Pancreas (tissue), 10 donors: Measurements from ENCODE around the gene B3GAT3. TPM values are rescaled to one million over a fixed set of nuclear protein-coding genes. Genes with fewer than 3 reads are reported as not detected.
A peak's percentile ranks its signal among the peaks of the same experiment; 100 is the strongest.

Experiments
- ATAC-seq, 4 donors: fragments of 200-7000 bp; cut with Tn5 transposase; one replicate each; pipeline versions ENCODE4 v1.8.0 to v1.9.1; 2020; ENCODE audit warnings: mild to moderate bottlenecking in 4 of 4, moderate library complexity in 4 of 4
- DNase-seq, 6 donors: peaks; one replicate each; pipeline ENCODE4 v3.0.0-alpha.2; 2020
- FAIRE-seq: peaks from 2 replicates; lab custom pipeline; 2012; peaks lifted over from hg19 to GRCh38; lab: Jason Lieb, UNC
- H3K27ac ChIP-seq, 4 donors: fragments of 200-600 bp; sonication (generic); 1 replicate in 3 of 4; 2 replicates in 1 of 4; pipeline versions ENCODE4 v1.5.0 to v1.8.0; 2020
- H3K27me3 ChIP-seq, 4 donors: fragments of 200-600 bp; one replicate each; pipeline ENCODE4 v1.8.0; 2021
- H3K36me3 ChIP-seq, 3 donors: fragments of 200-600 bp; sonication (generic) in 1 of 3; one replicate each; pipeline versions ENCODE4 v1.5.0 to v1.8.0; 2020 to 2021
- H3K4me1 ChIP-seq, 3 donors: fragments of 200-600 bp; one replicate each; pipeline ENCODE4 v1.8.0; 2021
- H3K4me3 ChIP-seq, 4 donors: fragments of 200-600 bp; sonication (generic) in 2 of 4; one replicate each; pipeline versions ENCODE4 v1.5.0 to v1.8.0; 2020 to 2021
- H3K9me3 ChIP-seq, 4 donors: fragments of 200-600 bp; one replicate each; pipeline ENCODE4 v1.8.0; 2021
- CTCF ChIP-seq, 4 donors: fragments of 200-600 bp; sonication (generic) in 3 of 4; IDR thresholded peaks; one replicate each; pipeline versions ENCODE4 v1.5.0 to v1.8.0; 2021; ENCODE audit warnings: antibody characterized with exemption in 4 of 4
- WGBS, 2 donors: extraction: QIAGEN DNeasy Blood & Tissue Kit; methylation state at CpG; one replicate each; pipeline ENCODE4 v1.1.7; 2013; 5-methylcytosine and 5-hydroxymethylcytosine counted together
- intact Hi-C, 3 donors: fragments of 100-400 bp; cut with DNase I; formaldehyde crosslinking; loops; one replicate each; pipeline versions ENCODE4 v1.11.1 to v1.14.2; 2022
- polyA plus RNA-seq, 2 donors: library from polyadenylated mRNA; stranded (reverse); fragments of 200-250 nt; gene quantifications; one replicate each; pipeline ENCODE4 v1.2.3, GENCODE V29; 2013
- total RNA-seq, 6 donors: library from RNA; stranded (reverse); fragmentation: NEBNext Ultra II Directional in 4 of 6; extraction: Animal tissue kit (Norgen Biotek cat#: 25700) in 4 of 6; gene quantifications; one replicate each; pipeline versions ENCODE4 v1.2.1 to v1.2.4, GENCODE V29; 2021 to 2023
- donor health status: healthy with polysubstance abuse.
- donor health status: DM: no; HTN: no; CAD: no; lungs with moderate emphysema.
- donor health status: DM: no; HTN: no; CAD: no.
- donor health status: control.
- donor health status: control.
- donor health status: Bipolar disorder and iron deficiency.
- donor health status: DM: yes; HTN: yes; CAD: no.
- donor health status: DM: no; HTN: no; CAD: no.
- donor health status: DM: no; HTN: no; CAD: no.
- donor health status: DM: yes; HTN: yes; CAD: no.

The B3GAT3 gene
- total and polyA plus RNA-seq, 8 donors = 13.2 to 50.8 (median 18.5) TPM

GRCh38 chr11:62648967-62649364, 27.2 kb upstream of the B3GAT3 start:
- FAIRE-seq (no peak), ATAC-seq (no peak), DNase-seq (peak in 2 of 6 donors; percentile 24 to 43)
- H3K4me3 ChIP-seq = no peak overlapping the region
- peaks cover 0 to 14% (median 3%) of the 10 kb centered on the region in 3 donors for H3K36me3 ChIP-seq
- 86 to 90% methylated on average over 11 of the region's 11 CpGs for WGBS, 2 donors
- TF ChIP-seq CTCF (IDR thresholded peaks at IDR 0.05) = no peak
- H3K27me3 ChIP-seq = no peaks in the 10 kb centered on the region
- no peak overlapping the region for H3K27ac ChIP-seq
- no peaks in the 10 kb centered on the region for H3K9me3 ChIP-seq
- intact Hi-C loops = no loop called here
- H3K4me1 ChIP-seq = peaks cover 6 to 21% (median 16%) of the 10 kb centered on the region in 3 donors

GRCh38 chr11:62648185-62648966, 26.6 kb upstream of the B3GAT3 start:
- 89 to 94% methylated on average over 24 of the region's 24 CpGs for WGBS, 2 donors
- DNase-seq = peak in 1 of 6 donors; percentile 42
- TF ChIP-seq CTCF (IDR thresholded peaks at IDR 0.05) = no peak

GRCh38 chr11:62647609-62648005, 25.8 kb upstream of the B3GAT3 start:
- FAIRE-seq (no peak), DNase-seq (no peak), ATAC-seq (peak in 1 of 4 donors; percentile 0)
- Histone ChIP-seq H3K9me3 (no peaks in the 10 kb centered on the region), H3K27me3 (no peaks in the 10 kb centered on the region), H3K36me3 (peaks cover 0 to 14% (median 3%) of the 10 kb centered on the region in 3 donors), H3K27ac (peak overlapping the region in 1 of 4 donors; percentile 10), H3K4me1 (peaks cover 6 to 21% (median 16%) of the 10 kb centered on the region in 3 donors), H3K4me3 (peak overlapping the region in 1 of 4 donors; percentile 82)
- TF ChIP-seq CTCF (IDR thresholded peaks at IDR 0.05) = no peak
- intact Hi-C loops = no loop called here
- 49 to 59% methylated on average over 6 of the region's 6 CpGs for whole genome bisulfite sequencing, 2 donors

More at GRCh38 chr11:62648185-62648966, 26.6 kb upstream of the B3GAT3 start:
- Histone ChIP-seq H3K4me3 (no peak overlapping the region), H3K9me3 (no peaks in the 10 kb centered on the region), H3K4me1 (peaks cover 6 to 21% (median 16%) of the 10 kb centered on the region in 3 donors), H3K27ac (no peak overlapping the region), H3K36me3 (peaks cover 0 to 14% (median 3%) of the 10 kb centered on the region in 3 donors), H3K27me3 (no peaks in the 10 kb centered on the region)
- intact Hi-C loops = no loop called here
- FAIRE-seq (no peak), ATAC-seq (no peak)

- H3K27ac ChIP-seq = peak overlapping the region in 1 of 4 donors; percentile 10
- no peak for TF ChIP-seq CTCF (IDR thresholded peaks at IDR 0.05)
- H3K9me3 ChIP-seq = no peaks in the 10 kb centered on the region
- WGBS, 2 donors = 34 to 50% methylated on average over 32 of the region's 32 CpGs
- peaks cover 6 to 20% (median 15%) of the 10 kb centered on the region in 3 donors for H3K4me1 ChIP-seq
- DNase-seq (peak in 4 of 6 donors; percentile 28 to 81 (median 52)), FAIRE-seq (no peak), ATAC-seq (peak; percentile 4 to 13 (median 8))
- H3K4me3 ChIP-seq = peak overlapping the region in 2 of 4 donors; percentile 82 to 89
- no peaks in the 10 kb centered on the region for H3K27me3 ChIP-seq
- H3K36me3 ChIP-seq = peaks cover 0 to 14% (median 3%) of the 10 kb centered on the region in 3 donors
- intact Hi-C loops = no loop called here
These were observed 25.2 kb upstream of the B3GAT3 start for GRCh38 chr11:62646825-62647608.
